OCI-LY3 (cell line): Measurements from ENCODE around the gene CHD6.

Experiments used
- EZH2phosphoT487 ChIP-seq: fragments of 200-600 bp; shearing (Covaris generic); IDR thresholded peaks from 2 replicates; pipeline ENCODE4 v1.6.1; 2018; ENCODE audit warnings: antibody characterized with exemption, mixed run types, low read depth
- TF ChIP-seq, protein P1 (sequence below): fragments of 200-600, 300-600 bp; sonication (generic); IDR thresholded peaks from 2 replicates; pipeline ENCODE4 v1.5.1; 2014; ENCODE audit warnings: antibody characterized with exemption, low read length, low read depth

DNA sequence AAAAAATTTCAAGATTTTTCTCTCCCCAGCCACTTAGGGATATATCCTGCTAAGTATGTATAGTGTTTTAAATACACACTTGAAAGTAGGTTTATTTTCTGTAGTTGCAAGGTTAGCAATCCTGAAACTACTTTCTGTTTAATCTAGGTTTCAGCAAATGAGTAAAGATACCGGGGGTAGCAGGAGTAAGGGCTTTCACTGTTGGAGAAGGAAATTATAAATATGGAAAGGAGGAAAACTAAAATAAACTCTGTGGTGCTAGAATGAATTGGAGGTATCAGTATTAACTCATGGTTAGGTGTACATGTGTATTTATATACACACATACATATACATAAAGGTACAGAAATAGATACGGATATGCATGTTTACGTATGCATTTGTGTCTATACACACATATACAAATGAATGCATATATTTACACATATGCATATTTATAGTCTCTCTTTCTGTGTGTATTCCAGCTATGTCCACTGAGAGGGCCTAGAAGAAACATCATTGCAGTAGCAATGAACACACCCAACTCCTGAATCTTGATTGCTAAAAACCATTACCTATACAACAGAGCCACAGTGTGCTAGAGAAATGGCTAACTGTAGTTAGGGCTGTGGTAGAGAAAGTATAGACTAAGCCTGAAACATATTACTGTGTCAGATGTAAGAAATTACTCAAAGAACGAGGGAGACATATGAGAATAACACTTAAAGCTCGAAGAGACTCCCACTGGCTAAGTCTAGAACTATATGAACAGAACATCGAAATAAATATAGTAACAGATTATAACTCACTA lies 155.6 kb downstream of the CHD6 start:
- TF ChIP-seq EZH2phosphoT487 = no peak
- TF ChIP-seq, protein P1, sequence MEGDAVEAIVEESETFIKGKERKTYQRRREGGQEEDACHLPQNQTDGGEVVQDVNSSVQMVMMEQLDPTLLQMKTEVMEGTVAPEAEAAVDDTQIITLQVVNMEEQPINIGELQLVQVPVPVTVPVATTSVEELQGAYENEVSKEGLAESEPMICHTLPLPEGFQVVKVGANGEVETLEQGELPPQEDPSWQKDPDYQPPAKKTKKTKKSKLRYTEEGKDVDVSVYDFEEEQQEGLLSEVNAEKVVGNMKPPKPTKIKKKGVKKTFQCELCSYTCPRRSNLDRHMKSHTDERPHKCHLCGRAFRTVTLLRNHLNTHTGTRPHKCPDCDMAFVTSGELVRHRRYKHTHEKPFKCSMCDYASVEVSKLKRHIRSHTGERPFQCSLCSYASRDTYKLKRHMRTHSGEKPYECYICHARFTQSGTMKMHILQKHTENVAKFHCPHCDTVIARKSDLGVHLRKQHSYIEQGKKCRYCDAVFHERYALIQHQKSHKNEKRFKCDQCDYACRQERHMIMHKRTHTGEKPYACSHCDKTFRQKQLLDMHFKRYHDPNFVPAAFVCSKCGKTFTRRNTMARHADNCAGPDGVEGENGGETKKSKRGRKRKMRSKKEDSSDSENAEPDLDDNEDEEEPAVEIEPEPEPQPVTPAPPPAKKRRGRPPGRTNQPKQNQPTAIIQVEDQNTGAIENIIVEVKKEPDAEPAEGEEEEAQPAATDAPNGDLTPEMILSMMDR = no peak
